Measurements from ENCODE around the gene NPAS3.

Gene NPAS3

GRCh38 chr14:33738029-33738428 is 799.4 kb downstream of the NPAS3 start:
- DNase-seq = no peak

- DNase-seq = no peak
These were observed 799.8 kb downstream of the NPAS3 start for GRCh38 chr14:33738491-33738890.

- no peak for DNase-seq
These were observed 801.9 kb downstream of the NPAS3 start for GRCh38 chr14:33740531-33740930.

GRCh38 chr14:33742166-33742565 is 803.5 kb downstream of the NPAS3 start:
- no peak for DNase-seq

GRCh38 chr14:33745163-33745562 is 806.5 kb downstream of the NPAS3 start:
- no peak for DNase-seq

- no peak for DNase-seq
These were observed 809.1 kb downstream of the NPAS3 start for GRCh38 chr14:33747749-33748148.

- DNase-seq = no peak
These were observed 815.6 kb downstream of the NPAS3 start for GRCh38 chr14:33754261-33754660.

GRCh38 chr14:33755358-33755757 is 816.7 kb downstream of the NPAS3 start:
- no peak for DNase-seq

GRCh38 chr14:33756833-33757232 is 818.2 kb downstream of the NPAS3 start:
- DNase-seq = no peak

- DNase-seq = no peak
These were observed 819.9 kb downstream of the NPAS3 start for GRCh38 chr14:33758547-33758946.

- DNase-seq = no peak
These were observed 823.6 kb downstream of the NPAS3 start for GRCh38 chr14:33762161-33762851.

GRCh38 chr14:33764876-33765650 is 826.4 kb downstream of the NPAS3 start:
- no peak for DNase-seq

- DNase-seq = no peak
These were observed 829.1 kb downstream of the NPAS3 start for GRCh38 chr14:33767586-33768457.

GRCh38 chr14:33768458-33768830 is 829.8 kb downstream of the NPAS3 start:
- DNase-seq = no peak

- no peak for DNase-seq
These were observed 834.7 kb downstream of the NPAS3 start for GRCh38 chr14:33773205-33774030.

- DNase-seq = no peak
These were observed 835.5 kb downstream of the NPAS3 start for GRCh38 chr14:33774161-33774560.

- no peak for DNase-seq
These were observed 836.2 kb downstream of the NPAS3 start for GRCh38 chr14:33774723-33775470.

GRCh38 chr14:33776871-33777270 is 838.2 kb downstream of the NPAS3 start:
- no peak for DNase-seq

- DNase-seq = no peak
These were observed 839.0 kb downstream of the NPAS3 start for GRCh38 chr14:33777681-33778080.

- no peak for DNase-seq
These were observed 841.4 kb downstream of the NPAS3 start for GRCh38 chr14:33780035-33780434.

- no peak for DNase-seq
These were observed 842.6 kb downstream of the NPAS3 start for GRCh38 chr14:33781236-33781635.

- no peak for DNase-seq
These were observed 844.2 kb downstream of the NPAS3 start for GRCh38 chr14:33782923-33783322.

Measured in suppressor macrophage treated with lipopolysaccharide for 4 hours (primary cell).